HG03439 (cell line): Measurements from ENCODE around the gene MAGEB17.
"Not testable (repeated sequence)": the region's sequence is repeated elsewhere in the genome, so short reads cannot be mapped to it uniquely, and the experiment has no call there.

ENCODE experiments used
- ATAC-seq: cut with Tn5 transposase; IDR thresholded peaks from one replicate; pipeline ENCODE4 v1.9.1; 2021; ENCODE audit warnings: mild to moderate bottlenecking, moderate library complexity; ENCODE audit not compliant: unreplicated experiment

The MAGEB17 gene

GRCh38 chrX:16155581-16156096, 11.6 kb upstream of the MAGEB17 start:
- ATAC-seq: no peak

- ATAC-seq: no peak
These were observed 10.5 kb upstream of the MAGEB17 start for GRCh38 chrX:16156692-16157331.

- ATAC-seq: no peak
These were observed 6.6 kb upstream of the MAGEB17 start for GRCh38 chrX:16160729-16161128.

- not testable (repeated sequence) for ATAC-seq
These were observed 6.1 kb upstream of the MAGEB17 start for GRCh38 chrX:16161173-16161572.

- no peak for ATAC-seq
These were observed 4.9 kb upstream of the MAGEB17 start for GRCh38 chrX:16162391-16162790.

GRCh38 chrX:16164748-16165147, 2.5 kb upstream of the MAGEB17 start:
- no peak for ATAC-seq

- no peak for ATAC-seq
These were observed 3.8 kb downstream of the MAGEB17 start for GRCh38 chrX:16171039-16171438.

- ATAC-seq: no peak
These were observed 4.7 kb downstream of the MAGEB17 start for GRCh38 chrX:16171944-16172343.

GRCh38 chrX:16172391-16172790, 5.1 kb downstream of the MAGEB17 start:
- ATAC-seq: no peak

GRCh38 chrX:16175329-16176061, 8.2 kb downstream of the MAGEB17 start:
- no peak for ATAC-seq

GRCh38 chrX:16177260-16177659, 10.0 kb downstream of the MAGEB17 start:
- no peak for ATAC-seq

GRCh38 chrX:16183843-16184242, 16.6 kb downstream of the MAGEB17 start:
- ATAC-seq: not testable (repeated sequence)

- peak; percentile 90 for ATAC-seq
These were observed 18.4 kb downstream of the MAGEB17 start for GRCh38 chrX:16185725-16186136.

- no peak for ATAC-seq
These were observed 19.2 kb downstream of the MAGEB17 start for GRCh38 chrX:16186380-16187007.

GRCh38 chrX:16187024-16187760, 19.9 kb downstream of the MAGEB17 start:
- no peak for ATAC-seq

- no peak for ATAC-seq
These were observed 21.4 kb downstream of the MAGEB17 start for GRCh38 chrX:16188687-16189086.

GRCh38 chrX:16191605-16192004, 24.3 kb downstream of the MAGEB17 start:
- ATAC-seq: no peak

GRCh38 chrX:16196829-16197228, 29.5 kb downstream of the MAGEB17 start:
- ATAC-seq: no peak

- no peak for ATAC-seq
These were observed 32.1 kb downstream of the MAGEB17 start for GRCh38 chrX:16199343-16199742.

- ATAC-seq: no peak
These were observed 35.7 kb downstream of the MAGEB17 start for GRCh38 chrX:16202943-16203342.

- ATAC-seq: no peak
These were observed 37.3 kb downstream of the MAGEB17 start for GRCh38 chrX:16204538-16204937.
